Measurements from ENCODE around the gene DPYSL5.

GRCh38 chr2:26998323-26998722 lies 150.4 kb downstream of the DPYSL5 start:
- TF ChIP-seq CTCF (IDR thresholded peaks at IDR 0.05; ENCODE audit: insufficient read depth, low read depth, low read length) (no peak), EZH2 (IDR thresholded peaks at IDR 0.05; ENCODE audit: insufficient read depth, low read length) (no peak)

Data from astrocyte (in vitro differentiated cells and primary cell).